GM12872 (cell line): ENCODE results near the gene PDE9A.

Experiments
- TF ChIP-seq, protein P1 (sequence below): IDR thresholded peaks from 3 replicates; pipeline ENCODE4 v1.5.1; 2011; ENCODE audit warnings: low read depth, mild to moderate bottlenecking, low read length, moderate library complexity; ENCODE audit not compliant: insufficient read depth

The PDE9A gene

DNA sequence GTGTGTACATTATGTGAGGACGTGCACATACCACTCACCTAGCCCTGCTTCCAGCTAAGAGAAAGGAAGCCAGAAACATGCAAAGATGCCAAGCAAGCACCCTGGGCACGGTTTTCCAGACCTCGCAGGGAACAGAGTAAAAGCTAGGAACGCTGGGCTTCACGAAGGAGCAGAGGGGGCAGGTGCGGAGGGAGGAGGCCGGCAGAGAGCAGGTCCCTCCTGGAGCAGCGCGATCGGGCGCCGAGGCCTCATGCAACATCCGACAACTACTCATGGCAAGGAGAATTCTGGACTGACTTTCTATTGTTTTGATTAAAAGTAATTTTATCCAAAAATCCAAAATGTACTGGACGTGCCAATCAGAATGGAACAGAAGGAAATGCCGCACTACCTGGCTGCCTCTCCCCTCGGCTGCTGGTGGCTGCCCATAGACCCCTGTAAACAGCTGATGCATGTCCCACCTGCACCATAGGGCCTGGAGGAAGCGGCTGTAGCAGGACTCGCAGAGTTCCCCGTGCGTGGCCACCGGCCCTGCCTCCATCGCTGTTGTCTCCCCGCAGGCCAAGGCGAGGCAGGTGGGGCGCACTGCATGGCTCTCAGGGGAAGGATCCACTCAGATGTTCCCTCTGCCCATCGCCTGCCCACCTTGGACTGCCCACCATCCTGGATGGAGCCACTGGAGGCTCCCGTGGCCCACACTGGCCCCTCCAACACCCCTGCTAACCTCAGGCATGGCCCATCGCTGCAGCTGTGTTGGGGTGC is 132.4 kb downstream of the PDE9A start:
- TF ChIP-seq, protein P1, sequence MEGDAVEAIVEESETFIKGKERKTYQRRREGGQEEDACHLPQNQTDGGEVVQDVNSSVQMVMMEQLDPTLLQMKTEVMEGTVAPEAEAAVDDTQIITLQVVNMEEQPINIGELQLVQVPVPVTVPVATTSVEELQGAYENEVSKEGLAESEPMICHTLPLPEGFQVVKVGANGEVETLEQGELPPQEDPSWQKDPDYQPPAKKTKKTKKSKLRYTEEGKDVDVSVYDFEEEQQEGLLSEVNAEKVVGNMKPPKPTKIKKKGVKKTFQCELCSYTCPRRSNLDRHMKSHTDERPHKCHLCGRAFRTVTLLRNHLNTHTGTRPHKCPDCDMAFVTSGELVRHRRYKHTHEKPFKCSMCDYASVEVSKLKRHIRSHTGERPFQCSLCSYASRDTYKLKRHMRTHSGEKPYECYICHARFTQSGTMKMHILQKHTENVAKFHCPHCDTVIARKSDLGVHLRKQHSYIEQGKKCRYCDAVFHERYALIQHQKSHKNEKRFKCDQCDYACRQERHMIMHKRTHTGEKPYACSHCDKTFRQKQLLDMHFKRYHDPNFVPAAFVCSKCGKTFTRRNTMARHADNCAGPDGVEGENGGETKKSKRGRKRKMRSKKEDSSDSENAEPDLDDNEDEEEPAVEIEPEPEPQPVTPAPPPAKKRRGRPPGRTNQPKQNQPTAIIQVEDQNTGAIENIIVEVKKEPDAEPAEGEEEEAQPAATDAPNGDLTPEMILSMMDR: no peak

DNA sequence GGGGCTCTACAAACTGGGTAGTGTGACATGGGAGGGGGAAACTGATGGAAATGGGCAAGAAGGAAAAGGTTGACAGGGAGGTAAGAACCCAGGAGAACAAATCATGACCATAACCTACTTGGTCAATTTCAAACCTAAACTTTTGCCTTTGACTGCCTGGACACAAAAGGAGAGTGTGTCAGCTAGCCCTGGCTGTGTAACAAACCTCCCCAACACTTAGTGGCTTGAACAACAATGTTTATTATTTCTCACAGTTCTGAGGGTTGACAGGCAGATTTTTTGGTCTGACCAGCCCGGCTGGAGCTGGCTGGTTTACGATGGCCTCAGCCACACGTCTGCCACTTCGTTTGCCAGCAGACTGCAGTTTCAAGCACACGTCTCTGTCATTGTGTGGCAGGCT is 133.5 kb downstream of the PDE9A start:
- TF ChIP-seq, protein P1: no peak

DNA sequence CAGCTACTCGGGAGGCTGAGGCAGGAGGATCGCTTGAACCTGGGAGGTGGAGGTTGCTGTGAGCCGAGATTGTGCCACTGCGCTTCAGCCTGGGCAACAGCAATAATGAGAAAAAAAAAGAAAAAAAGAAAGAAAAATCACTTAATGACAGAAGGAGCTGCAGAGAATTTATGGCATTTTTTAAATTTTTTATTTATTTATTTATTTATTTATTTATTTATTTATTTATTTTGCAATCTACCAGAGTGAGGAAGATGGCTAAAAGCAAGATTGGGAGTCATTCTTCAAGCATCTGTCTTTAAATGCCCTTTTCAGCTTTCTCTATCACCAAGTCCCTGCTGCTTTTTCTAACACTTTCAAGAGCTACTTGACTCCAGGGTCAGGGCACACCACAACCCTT is 134.2 kb downstream of the PDE9A start:
- TF ChIP-seq, protein P1: no peak

DNA sequence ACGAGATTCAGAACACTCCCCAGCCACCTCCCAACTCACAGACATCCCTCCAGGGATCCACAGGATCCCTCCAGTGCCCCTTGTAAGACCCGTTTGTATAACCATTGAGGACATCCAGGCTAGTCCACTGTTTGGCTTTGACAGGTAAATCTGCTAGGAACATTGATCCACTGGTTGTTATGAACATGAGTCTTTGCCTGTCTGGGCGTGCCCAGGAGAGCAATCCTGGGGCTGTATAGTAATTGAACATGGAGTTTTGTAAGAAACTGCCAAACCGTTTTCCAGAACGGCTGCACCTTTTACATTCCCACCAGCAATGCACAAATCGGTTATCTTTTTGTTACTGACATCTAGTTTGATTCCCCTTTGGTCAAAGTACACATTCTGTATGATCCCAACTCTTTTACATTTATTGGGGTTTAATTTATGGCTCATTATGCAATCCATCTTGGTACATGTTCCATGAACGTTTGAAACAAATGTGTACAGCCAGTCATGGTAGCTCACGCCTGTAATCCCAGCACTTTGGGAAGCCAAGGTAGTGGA is 137.2 kb downstream of the PDE9A start:
- TF ChIP-seq, protein P1: no peak

DNA sequence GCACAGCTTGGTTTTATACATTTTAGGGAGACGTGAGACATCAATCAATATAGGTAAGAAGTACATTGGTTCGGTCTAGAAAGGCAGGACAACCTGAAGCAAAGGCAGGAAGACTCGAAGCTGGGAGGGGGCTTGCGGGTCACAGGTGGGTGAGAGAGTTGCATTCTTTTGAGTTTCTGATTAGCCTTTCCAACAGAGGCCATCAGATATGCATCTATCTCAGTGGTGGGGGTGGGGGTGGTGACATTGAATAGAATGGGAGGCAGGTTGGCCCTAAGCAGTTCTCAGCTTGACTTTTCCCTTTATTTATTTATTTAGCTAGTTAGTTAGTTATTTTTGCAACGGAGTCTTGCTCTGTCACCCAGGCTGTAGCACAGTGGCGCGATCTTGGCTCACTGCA is 140.4 kb downstream of the PDE9A start:
- TF ChIP-seq, protein P1: no peak

DNA sequence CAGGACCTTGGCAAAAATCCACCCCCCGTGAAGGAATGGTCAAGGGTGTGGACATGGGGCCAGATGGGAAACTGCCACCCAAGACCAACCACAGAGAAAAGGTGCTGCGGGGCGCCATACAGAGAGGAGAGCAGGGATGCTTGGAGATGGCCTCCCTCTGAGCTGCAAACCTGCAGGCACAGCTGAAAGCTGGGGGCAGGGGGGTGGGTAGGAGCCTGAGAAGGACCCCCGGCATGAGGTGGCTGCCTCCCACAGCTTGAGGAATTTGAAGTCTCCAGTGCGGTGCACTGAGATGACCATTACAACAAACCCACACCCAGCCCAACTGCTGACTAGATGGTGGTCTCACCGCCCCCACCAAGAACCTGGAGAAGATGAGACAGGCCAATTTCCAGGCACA is 141.1 kb downstream of the PDE9A start:
- TF ChIP-seq, protein P1: no peak

DNA sequence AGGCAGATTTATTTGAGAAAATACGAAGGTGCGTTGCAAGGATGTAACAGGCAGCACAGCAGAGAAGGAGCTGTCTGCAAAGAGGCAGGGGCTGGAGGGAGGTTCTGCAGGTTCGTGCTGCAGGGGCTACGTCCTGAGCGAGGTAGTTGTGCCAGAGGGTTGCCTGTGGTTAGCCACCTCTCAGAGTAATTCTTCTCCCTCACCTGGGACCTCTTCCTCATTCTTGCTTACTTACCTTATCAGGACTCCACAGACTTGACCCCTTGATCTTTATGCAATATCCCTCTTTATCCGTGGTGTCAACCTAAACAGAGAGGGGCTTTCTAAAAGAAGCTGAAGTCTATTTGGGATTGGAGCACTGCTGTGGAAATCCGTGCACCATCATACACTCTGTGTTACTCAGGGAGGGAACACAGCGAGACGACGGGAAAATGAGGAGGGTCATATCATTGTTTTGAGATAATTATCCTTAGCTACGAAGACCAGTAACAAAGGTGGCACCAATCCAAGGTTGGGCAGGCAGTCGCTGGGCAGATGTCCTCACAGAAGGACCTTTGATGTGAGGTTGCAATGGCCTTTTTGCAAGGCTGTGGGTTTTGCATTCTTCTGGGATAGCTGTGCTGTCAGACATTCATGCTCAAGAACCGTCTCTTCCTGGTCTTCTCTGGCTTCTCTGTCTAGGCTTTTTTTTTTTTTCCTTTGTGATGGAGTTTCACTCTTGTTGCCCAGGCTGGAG is 143.1 kb downstream of the PDE9A start:
- TF ChIP-seq, protein P1: no peak
